ENCODE data around the gene MYEF2. TPM values are rescaled to one million over a fixed set of nuclear protein-coding genes. Genes with fewer than 3 reads are reported as not detected.

Gene MYEF2
- total and polyA plus RNA-seq, 2 donors (not counting 3 experiments of a cell fraction or from before 2014, with no cell fraction given) = 11.6 to 54.8 TPM

- CTCF ChIA-PET = interaction anchor here (1.3 kb wide), 1 partner anchor 30 kb away, joined by 3 read pairs; no protein-coding TSS in a partner anchor
Observed at GRCh38 chr15:48090115-48090514, 88.0 kb downstream of the MYEF2 start.

More at GRCh38 chr15:48090115-48090514, 88.0 kb downstream of the MYEF2 start:
- no peak overlapping the region for H3K27ac ChIP-seq (ENCODE audit: insufficient read depth, low read depth, low read length)
- no peaks in the 10 kb centered on the region for H3K79me2 ChIP-seq (ENCODE audit: control insufficient read depth, insufficient read depth, low read length)
- FAIRE-seq (no peak), DNase-seq (ENCODE audit: low read depth, low spot score) (no peak)
- TF ChIP-seq JUN (IDR thresholded peaks at IDR 0.05; ENCODE audit: borderline replicate concordance, insufficient read depth, insufficient read length, low read depth) (no peak), POLR2AphosphoS5 (IDR thresholded peaks at IDR 0.05; ENCODE audit: insufficient read depth, low read depth, low read length) (no peak), MYC (IDR thresholded peaks at IDR 0.05; ENCODE audit: low read depth, low read length) (no peak), FOS (IDR thresholded peaks at IDR 0.05; ENCODE audit: borderline replicate concordance, insufficient read depth, low read length) (no peak), GATA2 (IDR thresholded peaks at IDR 0.05; ENCODE audit: insufficient read depth, insufficient read length, low read depth, low read length) (no peak), CTCF (IDR thresholded peaks at IDR 0.05; ENCODE audit: extremely low read depth in 1 of 2, insufficient read depth in 1 of 2, low read depth in 1 of 2, low read length in 2 of 2) (no peak), EZH2 (IDR thresholded peaks at IDR 0.05; ENCODE audit: borderline replicate concordance, low read depth, low read length, severe bottlenecking) (no peak), POLR2A (IDR thresholded peaks at IDR 0.05; ENCODE audit: low read depth, low read length) (no peak)
- TF ChIP-seq, protein P1, sequence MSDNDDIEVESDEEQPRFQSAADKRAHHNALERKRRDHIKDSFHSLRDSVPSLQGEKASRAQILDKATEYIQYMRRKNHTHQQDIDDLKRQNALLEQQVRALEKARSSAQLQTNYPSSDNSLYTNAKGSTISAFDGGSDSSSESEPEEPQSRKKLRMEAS (IDR thresholded peaks at IDR 0.05; ENCODE audit: insufficient read depth, insufficient read length) = no peak
- H3K9me3 ChIP-seq (replicated peaks; ENCODE audit: control insufficient read depth, insufficient read depth, low read length) = no peaks in the 10 kb centered on the region
- intact Hi-C loops (cut with micrococcal nuclease) (no loop called here), dilution Hi-C loops (cut with MboI; ENCODE audit: extremely low pct_ligation_motif_present, low sequenced_read_pairs) (no loop called here)
- peaks cover 0 to 6% of the 10 kb centered on the region in 2 experiments for H3K27me3 ChIP-seq (ENCODE audit: control insufficient read depth in 2 of 2, insufficient read depth in 2 of 2, low read length in 2 of 2)
- no peak overlapping the region for H3K4me2 ChIP-seq (ENCODE audit: insufficient read depth, low read length)
- H3K9ac ChIP-seq (replicated peaks; ENCODE audit: extremely low read depth, insufficient read depth, low read length) = no peak overlapping the region
- no peaks in the 10 kb centered on the region for H3K9me1 ChIP-seq (replicated peaks; ENCODE audit: control insufficient read depth, extremely low read depth, insufficient read depth, low read length)
- no TSS peak for BruUV-seq (replicated peaks)
- no peaks in the 10 kb centered on the region for H3K36me3 ChIP-seq (ENCODE audit: control insufficient read depth in 2 of 2, extremely low read depth in 1 of 2, insufficient read depth in 2 of 2, low read length in 2 of 2)
- POLR2A ChIA-PET = no interaction called here
- no peak overlapping the region for H2AFZ ChIP-seq (ENCODE audit: low read depth, low read length)
- no peak overlapping the region for H3K4me3 ChIP-seq (replicated peaks in 1 of 3; ENCODE audit: insufficient read depth in 1 of 3, low read depth in 1 of 3, low read length in 3 of 3)
- H4K20me1 ChIP-seq (replicated peaks; ENCODE audit: control insufficient read depth, extremely low read depth, insufficient read depth, low read length) = no peaks in the 10 kb centered on the region
- no peaks in the 10 kb centered on the region for H3K4me1 ChIP-seq (ENCODE audit: control insufficient read depth, extremely low read depth, insufficient read depth, low read length)
